ENCODE measurements around the gene FAM227B. TPM values are rescaled to one million over a fixed set of nuclear protein-coding genes. Genes with fewer than 3 reads are reported as not detected.

FAM227B gene
- total RNA-seq, 2 experiments from 2014 or later = 3.0 to 3.5 TPM

DNA sequence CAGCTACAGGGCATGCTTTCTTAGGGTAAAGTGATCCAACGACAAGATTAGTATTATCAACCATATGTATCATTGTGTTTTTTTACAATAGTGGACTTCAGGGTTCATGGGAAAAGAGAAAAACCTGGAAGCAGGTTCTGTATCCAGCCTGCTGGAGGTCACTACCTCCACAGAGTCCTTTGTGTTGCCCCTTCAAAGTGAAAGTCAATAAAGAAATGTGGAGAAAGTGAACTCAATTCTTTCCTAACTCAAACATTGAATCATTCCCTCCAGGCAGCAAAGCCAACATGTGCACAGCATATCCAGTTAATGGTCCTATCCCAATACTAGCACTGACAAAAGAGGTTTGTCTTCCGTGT lies 152.2 kb downstream of the FAM227B start:
- Mint-ChIP-seq H3K36me3 (ENCODE audit: low read depth) (no peaks in the 10 kb centered on the region), H3K27me3 (peaks cover 4% of the 10 kb centered on the region)

DNA sequence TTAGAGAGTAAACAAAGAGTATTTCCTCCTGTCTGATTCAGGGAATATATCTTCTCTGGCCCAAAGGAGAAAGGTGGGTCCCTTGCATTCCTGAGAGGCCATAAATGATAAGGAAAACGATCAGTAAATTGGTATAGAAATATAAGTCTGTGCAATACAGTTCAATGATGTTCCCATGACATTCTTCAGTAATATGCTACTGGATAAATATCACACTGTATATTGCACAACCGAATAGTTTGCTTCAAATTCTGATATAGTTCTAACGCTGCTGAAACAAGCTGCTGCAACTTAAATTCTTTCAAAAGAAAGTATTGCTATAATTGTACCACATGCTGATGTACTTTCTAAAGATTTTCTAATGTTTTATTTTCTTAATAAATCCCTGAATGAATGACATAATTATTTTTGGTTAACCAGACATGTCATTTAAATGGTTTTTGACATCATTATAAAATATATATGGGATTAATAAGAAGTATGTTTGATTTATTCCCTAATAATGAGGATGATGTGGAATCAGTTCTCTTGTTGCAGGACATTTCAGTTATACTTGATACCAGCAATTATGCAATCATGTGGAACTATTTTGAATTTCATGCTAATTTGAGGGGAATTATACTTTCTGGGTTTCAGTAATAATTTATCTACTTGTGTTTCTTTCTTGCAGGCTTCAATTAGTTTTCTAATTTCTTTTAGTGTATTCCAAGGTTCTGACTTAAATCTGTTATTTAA lies 152.7 kb downstream of the FAM227B start:
- Mint-ChIP-seq H3K4me3 (no peak overlapping the region), H3K9me3 (no peaks in the 10 kb centered on the region), H3K36me3 (ENCODE audit: low read depth) (no peaks in the 10 kb centered on the region), H3K27me3 (peaks cover 4% of the 10 kb centered on the region), H3K27ac (no peak overlapping the region), H3K4me1 (peaks cover 17% of the 10 kb centered on the region)
- ChIA-PET POLR2A (no interaction called here), CTCF (no interaction called here)
- DNase-seq = no peak

More for the DNA sequence above, 152.2 kb downstream of the FAM227B start:
- Mint-ChIP-seq H3K9me3 (no peaks in the 10 kb centered on the region), H3K27ac (no peak overlapping the region), H3K4me3 (no peak overlapping the region), H3K4me1 (peaks cover 17% of the 10 kb centered on the region)
- CTCF ChIA-PET = no interaction called here
- POLR2A ChIA-PET = no interaction called here
- no peak for DNase-seq

GRCh38 chr15:49466119-49466518 lies 154.5 kb downstream of the FAM227B start:
- H3K36me3 Mint-ChIP-seq (ENCODE audit: low read depth) = no peaks in the 10 kb centered on the region
- POLR2A ChIA-PET = no interaction called here
- peaks cover 9% of the 10 kb centered on the region for H3K4me1 Mint-ChIP-seq
- H3K4me3 Mint-ChIP-seq = no peak overlapping the region
- H3K27ac Mint-ChIP-seq = no peak overlapping the region
- H3K9me3 Mint-ChIP-seq = no peaks in the 10 kb centered on the region
- CTCF ChIA-PET = no interaction called here
- H3K27me3 Mint-ChIP-seq = peaks cover under 1% of the 10 kb centered on the region
- DNase-seq = no peak

GRCh38 chr15:49464522-49464921 lies 156.1 kb downstream of the FAM227B start:
- CTCF ChIA-PET = no interaction called here
- Mint-ChIP-seq H3K4me1 (peaks cover 9% of the 10 kb centered on the region), H3K4me3 (no peak overlapping the region), H3K27ac (no peak overlapping the region), H3K36me3 (ENCODE audit: low read depth) (no peaks in the 10 kb centered on the region), H3K27me3 (peaks cover 3% of the 10 kb centered on the region), H3K9me3 (no peaks in the 10 kb centered on the region)
- POLR2A ChIA-PET = no interaction called here
- DNase-seq = no peak

- POLR2A ChIA-PET = no interaction called here
- CTCF ChIA-PET = no interaction called here
- H3K27me3 Mint-ChIP-seq = peaks cover 5% of the 10 kb centered on the region
- DNase-seq = no peak
- no peaks in the 10 kb centered on the region for H3K36me3 Mint-ChIP-seq (ENCODE audit: low read depth)
- H3K9me3 Mint-ChIP-seq = no peaks in the 10 kb centered on the region
- peaks cover 9% of the 10 kb centered on the region for H3K4me1 Mint-ChIP-seq
- no peak overlapping the region for H3K27ac Mint-ChIP-seq
- no peak overlapping the region for H3K4me3 Mint-ChIP-seq
Observed at GRCh38 chr15:49462232-49462844, 158.3 kb downstream of the FAM227B start.

DNA sequence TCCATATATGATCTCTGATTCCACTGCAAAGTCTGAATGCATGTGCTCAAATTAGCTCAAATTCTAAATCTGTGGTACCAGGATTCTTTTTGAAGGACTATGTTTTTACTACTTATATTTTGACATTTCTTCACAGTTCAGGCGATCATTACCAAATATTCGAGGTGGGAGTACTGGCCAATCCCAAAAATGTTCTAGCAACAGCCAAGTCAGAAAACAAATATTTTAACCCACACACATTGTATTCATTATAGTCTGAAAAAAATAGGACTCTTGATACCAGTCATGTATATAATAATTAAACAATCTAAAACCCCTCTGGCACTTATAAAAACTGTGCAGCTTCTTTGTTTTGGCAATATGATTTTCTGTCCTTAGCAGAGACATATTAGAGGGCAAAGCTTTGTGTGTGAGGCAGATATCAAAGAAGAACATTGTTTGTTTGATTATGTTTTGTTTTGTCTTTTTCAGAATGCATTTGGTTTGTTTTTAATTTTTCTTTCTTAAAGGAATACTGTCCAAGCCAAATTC lies 160.1 kb downstream of the FAM227B start:
- Mint-ChIP-seq H3K36me3 (ENCODE audit: low read depth) (no peaks in the 10 kb centered on the region), H3K27ac (no peak overlapping the region), H3K27me3 (peaks cover 12% of the 10 kb centered on the region), H3K4me3 (no peak overlapping the region), H3K4me1 (no peaks in the 10 kb centered on the region), H3K9me3 (no peaks in the 10 kb centered on the region)
- POLR2A ChIA-PET = no interaction called here
- DNase-seq = no peak
- CTCF ChIA-PET = no interaction called here

DNA sequence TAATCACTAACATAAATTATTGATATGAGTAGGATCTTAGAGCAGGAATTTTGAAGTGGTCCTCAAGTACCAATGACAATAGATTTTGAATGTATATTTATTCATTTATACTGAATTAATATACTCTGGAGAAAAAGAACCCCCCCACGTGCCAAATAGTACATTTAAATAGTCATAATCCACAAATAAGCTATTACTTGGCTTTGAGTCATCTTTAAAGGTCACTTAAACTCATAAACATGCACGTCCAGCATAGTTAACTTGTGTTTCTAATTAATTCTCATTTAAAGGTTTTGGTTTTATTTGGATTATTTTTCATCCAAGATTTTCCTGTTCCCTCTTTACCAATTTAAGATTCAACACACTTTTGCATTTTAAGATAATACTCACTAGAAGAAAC lies 162.5 kb downstream of the FAM227B start:
- no peak overlapping the region for H3K4me3 Mint-ChIP-seq
- peaks cover 12% of the 10 kb centered on the region for H3K27me3 Mint-ChIP-seq
- DNase-seq = no peak
- POLR2A ChIA-PET = no interaction called here
- no peaks in the 10 kb centered on the region for H3K4me1 Mint-ChIP-seq
- H3K27ac Mint-ChIP-seq = no peak overlapping the region
- no peaks in the 10 kb centered on the region for H3K9me3 Mint-ChIP-seq
- CTCF ChIA-PET = no interaction called here
- no peaks in the 10 kb centered on the region for H3K36me3 Mint-ChIP-seq (ENCODE audit: low read depth)

GRCh38 chr15:49456166-49456565 lies 164.5 kb downstream of the FAM227B start:
- no peak overlapping the region for H3K27ac Mint-ChIP-seq
- H3K4me3 Mint-ChIP-seq = no peak overlapping the region
- no peak for DNase-seq
- H3K27me3 Mint-ChIP-seq = peaks cover 12% of the 10 kb centered on the region
- POLR2A ChIA-PET = no interaction called here
- CTCF ChIA-PET = interaction anchor here (0.6 kb wide), 1 partner anchor 785 kb away, joined by 3 read pairs; no protein-coding TSS in a partner anchor
- no peaks in the 10 kb centered on the region for H3K36me3 Mint-ChIP-seq (ENCODE audit: low read depth)
- no peaks in the 10 kb centered on the region for H3K9me3 Mint-ChIP-seq
- no peaks in the 10 kb centered on the region for H3K4me1 Mint-ChIP-seq

GRCh38 chr15:49452595-49452994 lies 168.0 kb downstream of the FAM227B start:
- H3K9me3 Mint-ChIP-seq = no peaks in the 10 kb centered on the region
- H3K36me3 Mint-ChIP-seq (ENCODE audit: low read depth) = no peaks in the 10 kb centered on the region
- peaks cover 14% of the 10 kb centered on the region for H3K27me3 Mint-ChIP-seq
- H3K27ac Mint-ChIP-seq = no peak overlapping the region
- DNase-seq = no peak
- H3K4me3 Mint-ChIP-seq = no peak overlapping the region
- CTCF ChIA-PET = no interaction called here
- no peaks in the 10 kb centered on the region for H3K4me1 Mint-ChIP-seq
- POLR2A ChIA-PET = no interaction called here

DNA sequence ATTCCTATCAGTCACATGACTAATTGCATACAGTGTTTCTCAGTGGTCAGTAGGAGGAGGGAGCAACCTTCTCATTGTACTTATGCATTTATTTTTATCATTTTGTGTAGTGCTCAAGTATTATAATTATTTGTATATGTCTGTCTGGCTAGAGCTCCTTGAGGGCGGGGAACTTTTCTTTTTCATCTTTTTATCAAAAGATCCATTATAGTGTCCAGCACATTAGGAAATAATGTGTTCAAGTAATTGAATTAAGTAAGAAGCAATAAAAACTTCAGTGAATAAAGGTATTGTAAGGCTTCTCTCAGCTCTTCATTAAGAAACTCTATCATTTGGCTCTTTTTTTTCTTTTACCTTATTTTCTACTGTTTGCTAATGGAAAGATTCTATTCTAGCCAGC lies 178.8 kb downstream of the FAM227B start:
- Mint-ChIP-seq H3K27me3 (peaks cover 14% of the 10 kb centered on the region), H3K4me1 (no peaks in the 10 kb centered on the region), H3K4me3 (no peak overlapping the region), H3K27ac (no peak overlapping the region), H3K36me3 (ENCODE audit: low read depth) (no peaks in the 10 kb centered on the region), H3K9me3 (no peaks in the 10 kb centered on the region)
- no peak for DNase-seq
- POLR2A ChIA-PET = no interaction called here
- CTCF ChIA-PET = no interaction called here

DNA sequence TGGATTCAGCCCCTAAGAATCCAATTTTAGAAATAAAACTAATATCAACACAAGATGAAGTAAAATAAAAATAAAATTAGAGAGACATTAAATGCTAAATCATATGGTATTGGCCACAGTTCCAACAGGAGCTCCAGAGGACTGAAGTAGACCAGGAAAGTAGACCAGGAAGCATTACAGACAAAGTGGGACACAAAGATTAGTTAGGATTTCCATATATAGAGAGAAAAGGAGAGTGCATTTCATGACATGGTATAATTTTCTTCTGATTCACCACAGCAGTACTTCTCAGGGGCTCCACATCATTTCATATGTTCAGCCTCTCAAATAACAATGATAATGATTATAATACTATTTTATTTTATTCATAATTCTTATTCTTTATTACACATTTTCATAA lies 179.3 kb downstream of the FAM227B start:
- Mint-ChIP-seq H3K4me1 (no peaks in the 10 kb centered on the region), H3K27me3 (peaks cover 9% of the 10 kb centered on the region), H3K9me3 (no peaks in the 10 kb centered on the region), H3K27ac (no peak overlapping the region), H3K36me3 (ENCODE audit: low read depth) (no peaks in the 10 kb centered on the region), H3K4me3 (no peak overlapping the region)
- DNase-seq = no peak
- CTCF ChIA-PET = no interaction called here
- POLR2A ChIA-PET = no interaction called here

GRCh38 chr15:49439678-49440395 lies 180.8 kb downstream of the FAM227B start:
- no peaks in the 10 kb centered on the region for H3K36me3 Mint-ChIP-seq (ENCODE audit: low read depth)
- POLR2A ChIA-PET = no interaction called here
- CTCF ChIA-PET = no interaction called here
- no peak overlapping the region for H3K4me3 Mint-ChIP-seq
- H3K27me3 Mint-ChIP-seq = peaks cover 4% of the 10 kb centered on the region
- no peak overlapping the region for H3K27ac Mint-ChIP-seq
- DNase-seq = no peak
- no peaks in the 10 kb centered on the region for H3K9me3 Mint-ChIP-seq
- H3K4me1 Mint-ChIP-seq = no peaks in the 10 kb centered on the region

GRCh38 chr15:49438962-49439631 lies 181.5 kb downstream of the FAM227B start:
- ChIA-PET CTCF (no interaction called here), POLR2A (no interaction called here)

More at GRCh38 chr15:49438962-49439631, 181.5 kb downstream of the FAM227B start:
- Mint-ChIP-seq H3K4me1 (no peaks in the 10 kb centered on the region), H3K27me3 (peaks cover 4% of the 10 kb centered on the region), H3K36me3 (ENCODE audit: low read depth) (no peaks in the 10 kb centered on the region), H3K9me3 (no peaks in the 10 kb centered on the region), H3K27ac (no peak overlapping the region), H3K4me3 (no peak overlapping the region)
- no peak for DNase-seq

All from activated CD4-positive, alpha-beta T cell treated with anti-CD3 and anti-CD28 coated beads, Interleukin-2, amount 10 ng/mL, durations not matched to agents 7 days and 5 days (primary cell).